Ramos (cell line): Measurements from ENCODE around the gene SLC4A1.

Source experiments
- in situ Hi-C: fragments of 300-500 bp; cut with MboI; formaldehyde crosslinking; loops from one replicate; pipeline ENCODE4 v1.14.3; 2022; ENCODE audit warnings: low sequenced_read_pairs; ENCODE audit not compliant: unreplicated experiment

Gene SLC4A1

DNA sequence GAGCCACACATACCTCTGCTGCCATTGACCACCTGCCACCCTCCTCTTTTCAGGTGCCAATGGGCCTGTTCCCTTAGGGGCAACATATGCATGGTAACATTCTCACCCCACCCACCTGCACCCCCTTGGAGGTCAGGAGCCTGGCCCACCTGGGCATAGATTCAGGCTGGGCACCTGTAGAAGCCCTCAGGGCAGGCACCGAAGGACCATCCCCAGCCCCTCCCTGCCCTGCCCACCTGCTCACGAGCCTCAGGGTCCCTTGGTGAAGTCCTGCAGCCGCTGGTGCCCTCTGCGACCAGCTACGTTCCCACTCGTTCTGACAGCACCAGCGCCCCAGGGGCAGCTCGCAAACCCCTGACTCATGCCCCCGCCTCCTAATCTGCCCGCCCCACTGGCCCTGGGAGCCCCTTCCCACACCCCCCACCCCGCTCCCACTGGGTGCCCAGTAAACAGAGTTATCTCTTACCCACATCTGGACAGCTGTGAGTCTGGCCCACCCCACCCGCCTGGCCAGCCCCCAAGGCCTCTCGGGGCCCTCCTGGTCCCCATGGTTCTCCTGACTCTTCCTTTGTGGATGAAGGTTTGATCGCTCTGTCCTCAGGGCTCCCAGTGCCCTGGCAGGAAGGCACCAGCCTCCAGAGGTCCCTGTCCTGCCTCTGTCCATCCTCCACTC, at the start of gene SLC4A1:
Gene SLC4A1 (minus strand): TSS at position 318 of the 673 bp plus-strand sequence. CDS start 5,269 bp downstream, outside the sequence.
- in situ Hi-C loops = no loop called here

DNA sequence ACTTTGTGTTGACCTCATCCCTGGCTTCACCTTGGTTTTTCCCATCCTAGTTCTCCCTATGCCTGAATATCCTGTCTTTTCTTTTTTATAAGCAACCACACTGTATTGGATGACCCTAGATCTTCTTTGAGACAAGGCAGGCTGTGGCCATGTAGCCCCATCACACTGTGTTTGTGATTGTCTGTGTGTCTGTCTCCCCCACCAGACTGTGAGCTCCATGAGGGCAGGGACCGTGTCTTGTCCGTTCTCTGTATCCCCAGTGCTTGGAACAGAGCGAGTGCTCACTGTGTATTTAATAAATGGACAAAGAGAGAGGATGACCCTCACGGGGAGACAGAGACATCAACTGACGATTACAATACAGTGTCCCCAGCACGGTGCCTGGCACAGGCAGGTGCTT, 49.6 kb upstream of the SLC4A1 start:
- in situ Hi-C loops = no loop called here

DNA sequence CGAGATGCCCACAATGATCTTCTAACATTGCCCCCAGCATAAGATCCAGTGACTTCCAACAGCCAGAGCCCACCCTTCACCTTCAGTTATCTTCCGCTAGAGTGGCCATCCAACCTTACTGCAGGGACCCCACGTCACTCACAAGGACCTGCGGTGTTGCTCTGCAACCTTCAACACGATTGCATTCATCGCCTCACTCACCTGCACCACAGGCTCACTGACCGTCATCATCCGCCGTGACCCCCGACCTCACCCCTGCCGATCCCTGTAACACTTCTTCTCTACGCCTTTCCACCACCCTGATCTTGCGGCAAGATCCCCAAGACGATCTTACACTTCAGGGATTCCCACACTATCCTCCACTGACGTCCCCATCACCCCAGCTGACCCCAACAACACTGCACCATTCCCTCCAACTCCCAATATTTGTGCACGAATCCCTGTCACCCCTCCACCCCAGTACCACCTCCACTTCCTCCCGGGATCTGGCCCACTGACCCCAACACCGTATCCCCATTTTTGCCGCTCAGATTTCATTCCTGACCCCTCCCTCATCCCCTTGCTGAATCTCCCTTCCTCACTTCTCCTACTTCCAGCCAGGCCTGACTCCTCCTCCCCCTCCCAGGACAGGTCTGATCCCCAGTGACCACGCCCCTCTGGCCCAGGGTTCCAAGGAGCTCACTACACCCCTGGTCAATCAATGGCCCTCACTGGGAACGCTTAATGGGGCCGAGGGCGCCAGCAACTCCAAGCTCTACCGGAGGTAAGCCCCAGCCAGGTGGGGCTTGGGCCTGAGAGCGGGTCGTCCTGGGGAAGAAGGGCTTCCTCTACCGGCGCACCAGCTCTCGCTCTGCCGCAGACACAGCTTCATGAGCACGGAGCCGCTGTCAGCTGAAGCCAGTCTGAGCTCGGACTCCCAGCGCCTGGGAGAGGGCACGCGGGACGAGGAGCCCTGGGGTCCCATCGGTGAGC, 48.1 kb upstream of the SLC4A1 start:
- in situ Hi-C loops = no loop called here

DNA sequence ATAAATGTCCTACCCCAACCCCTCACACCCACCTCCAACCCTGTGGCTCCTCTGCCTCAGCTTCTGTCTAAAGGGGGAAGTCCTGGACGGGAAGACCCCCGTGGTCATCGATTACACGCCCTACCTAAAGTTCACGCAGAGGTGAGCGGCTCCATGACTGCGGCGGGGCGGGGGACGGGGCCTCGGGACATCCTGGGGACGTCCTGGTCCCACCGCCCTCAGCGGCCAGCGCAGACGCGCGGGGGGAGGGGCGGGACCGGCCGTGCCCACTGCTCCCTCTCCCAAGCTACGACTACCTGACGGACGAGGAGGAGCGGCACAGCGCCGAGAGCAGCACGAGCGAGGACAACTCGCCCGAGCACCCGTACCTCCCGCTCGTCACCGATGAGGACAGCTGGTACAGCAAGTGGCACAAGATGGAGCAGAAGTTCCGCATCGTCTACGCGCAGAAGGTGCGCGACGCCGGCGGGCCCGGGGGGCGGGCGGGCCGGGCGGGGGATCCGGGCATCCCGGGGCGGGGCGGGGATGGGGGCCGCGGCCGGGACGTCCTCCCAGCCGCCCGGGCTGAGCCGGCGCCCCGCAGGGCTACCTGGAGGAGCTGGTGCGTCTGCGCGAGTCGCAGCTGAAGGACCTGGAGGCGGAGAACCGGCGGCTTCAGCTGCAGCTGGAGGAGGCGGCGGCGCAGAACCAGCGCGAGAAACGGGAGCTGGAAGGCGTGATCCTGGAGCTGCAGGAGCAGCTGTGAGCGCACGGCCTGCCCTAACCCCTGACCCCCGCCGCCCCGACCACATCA, 47.1 kb upstream of the SLC4A1 start:
- in situ Hi-C loops = no loop called here

DNA sequence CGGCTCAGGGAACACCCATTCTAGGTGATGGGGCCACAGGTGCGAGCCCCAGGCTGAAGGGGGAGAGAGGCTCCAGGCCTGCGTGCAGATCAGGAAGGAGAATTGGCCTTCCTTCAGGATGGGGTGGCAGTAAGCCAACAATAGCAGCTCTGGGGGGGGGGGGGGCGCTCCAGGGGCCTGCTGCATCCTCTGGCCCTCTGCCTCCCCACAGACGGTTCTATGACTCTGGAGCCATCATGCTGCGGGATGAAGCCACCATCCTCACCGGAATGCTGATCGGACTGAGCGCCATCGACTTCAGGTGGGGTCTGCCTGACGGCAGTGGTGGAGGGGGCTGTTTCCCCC, 46.6 kb upstream of the SLC4A1 start:
- in situ Hi-C loops = no loop called here

DNA sequence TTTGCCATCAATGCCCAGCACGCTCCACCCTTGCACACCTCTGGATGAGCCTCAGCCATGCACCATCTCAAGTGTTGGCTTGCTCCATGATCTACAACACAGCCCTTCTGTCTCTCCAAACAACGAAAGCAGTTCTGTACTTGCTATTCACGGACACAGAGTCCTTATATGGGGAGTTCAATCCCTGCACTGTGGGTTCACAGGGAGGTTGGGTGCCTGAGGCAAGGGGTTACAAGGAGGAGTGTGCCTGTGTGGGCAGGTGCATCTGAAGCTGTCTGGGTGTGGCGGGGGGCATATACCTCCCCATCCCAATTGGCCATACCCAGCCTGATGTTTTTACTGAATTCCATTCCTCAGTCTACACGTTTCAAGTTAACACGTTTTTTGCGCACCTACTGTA, 46.1 kb upstream of the SLC4A1 start:
- in situ Hi-C loops = no loop called here

DNA sequence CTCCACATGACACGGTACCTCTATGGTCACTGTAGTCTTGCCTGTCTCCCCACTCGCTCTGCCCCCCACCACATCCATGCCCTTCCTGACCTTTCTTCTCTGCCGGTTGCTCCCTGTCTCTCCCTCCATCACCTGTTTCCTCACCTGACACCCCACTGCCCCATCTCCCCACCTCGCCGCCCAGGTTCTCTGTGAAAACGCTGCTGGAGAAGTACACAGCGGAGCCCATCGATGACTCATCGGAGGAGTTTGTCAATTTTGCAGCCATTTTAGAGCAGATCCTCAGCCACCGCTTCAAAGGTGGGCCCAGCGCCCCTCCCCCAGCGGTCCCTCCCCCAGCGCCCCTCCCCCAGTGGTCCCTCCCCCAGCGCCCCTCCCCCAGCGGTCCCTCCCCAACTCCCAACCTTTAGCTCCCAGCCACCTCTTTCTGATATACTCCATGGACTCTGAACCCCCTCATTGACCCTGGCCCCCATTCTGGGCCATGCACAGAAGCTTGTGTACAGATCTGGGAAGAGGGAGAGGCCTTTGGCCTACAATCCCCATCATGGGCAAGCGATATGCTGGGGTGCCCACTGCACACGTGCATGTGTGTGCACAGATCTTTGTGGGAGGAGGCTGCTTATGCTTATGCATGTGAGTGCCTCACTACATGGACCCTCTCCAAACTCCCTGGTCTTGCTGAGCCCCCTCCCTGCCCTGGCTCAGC, 44.6 kb upstream of the SLC4A1 start:
- in situ Hi-C loops = no loop called here

DNA sequence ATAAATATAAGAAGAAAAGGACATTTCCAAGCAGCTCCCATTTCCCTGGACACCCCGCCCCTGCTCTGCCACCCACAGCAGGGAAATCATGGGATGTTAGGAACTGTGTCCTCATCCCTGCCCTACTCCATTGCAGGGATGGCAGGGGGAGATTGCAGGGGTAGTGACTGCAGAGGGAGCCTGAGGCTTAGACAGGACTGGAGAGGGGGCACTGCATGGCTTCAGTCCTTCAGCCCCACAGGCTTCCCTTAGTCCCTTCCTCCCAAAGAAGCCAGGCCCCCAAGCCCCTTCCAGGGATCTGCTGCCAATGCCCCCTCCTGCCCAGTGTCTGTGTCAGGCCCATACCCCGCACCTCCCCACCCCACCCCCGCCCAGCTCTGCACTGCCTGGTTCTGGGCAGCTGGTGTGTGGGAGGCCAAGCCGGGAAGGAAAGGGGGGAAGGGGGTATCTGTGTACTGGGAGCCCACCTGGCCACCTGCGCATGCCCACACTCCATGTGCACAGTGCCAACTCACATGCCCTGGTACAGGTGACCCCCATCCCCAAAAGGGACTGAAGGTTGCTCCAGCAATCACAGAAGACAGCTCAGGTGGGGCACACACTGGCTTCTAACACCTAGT, 43.7 kb upstream of the SLC4A1 start:
- in situ Hi-C loops = no loop called here

DNA sequence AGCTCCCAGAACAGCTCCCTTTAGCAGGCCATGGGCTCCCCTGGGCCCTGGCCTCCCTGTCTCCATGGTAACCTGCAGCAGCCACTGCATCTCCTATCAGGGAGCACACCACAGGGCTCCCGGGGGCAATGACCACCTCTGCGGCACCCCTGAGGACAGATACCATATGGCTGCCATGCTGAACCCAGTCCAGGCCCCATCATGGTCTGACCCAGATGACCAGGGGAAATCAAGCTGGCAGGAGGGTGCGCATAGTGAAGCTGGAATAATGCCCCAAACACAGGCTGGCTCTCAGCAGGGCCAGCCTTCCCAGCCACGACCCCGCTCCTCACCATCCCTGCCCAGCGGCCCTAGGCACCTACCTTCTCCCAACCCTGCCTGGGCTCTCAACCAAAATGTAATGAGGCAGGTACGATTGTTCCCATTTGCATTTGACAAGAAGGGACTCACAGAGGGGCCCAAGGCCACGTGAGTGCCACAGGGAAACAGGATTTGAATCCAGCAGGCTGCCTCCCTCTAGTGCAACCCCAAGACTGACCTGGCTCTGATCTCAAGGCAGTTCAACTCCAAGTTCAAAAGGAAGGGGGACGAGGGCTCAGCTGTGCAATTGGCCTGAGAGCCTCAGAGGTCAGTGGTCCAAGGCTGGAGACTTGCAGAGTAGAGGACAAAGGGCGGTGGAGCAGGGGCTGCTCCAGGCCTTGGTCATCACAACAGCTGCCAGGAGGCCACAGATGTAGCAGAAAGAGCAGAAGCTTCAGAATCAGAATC, 42.9 kb upstream of the SLC4A1 start:
- in situ Hi-C loops = no loop called here

DNA sequence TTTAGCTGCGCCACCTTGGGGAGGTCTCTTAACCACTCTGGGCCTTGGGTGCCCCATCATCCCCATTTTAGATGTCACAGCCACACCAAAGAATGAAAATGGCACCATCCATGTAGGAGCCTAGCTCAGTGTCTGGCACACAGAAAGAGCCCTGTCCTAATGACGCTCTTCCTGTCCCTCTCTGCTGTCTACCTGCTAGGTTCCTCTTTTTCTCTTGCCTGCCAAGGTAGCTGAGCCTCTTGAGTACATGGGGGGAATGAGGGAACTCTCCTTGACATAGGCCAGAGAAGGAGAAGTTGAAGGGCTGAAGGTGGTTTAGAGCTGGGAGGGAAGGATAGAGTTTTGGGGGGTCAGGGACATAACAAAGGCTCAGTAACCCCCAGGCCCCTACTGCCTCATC, 42.3 kb upstream of the SLC4A1 start:
- in situ Hi-C loops = no loop called here

DNA sequence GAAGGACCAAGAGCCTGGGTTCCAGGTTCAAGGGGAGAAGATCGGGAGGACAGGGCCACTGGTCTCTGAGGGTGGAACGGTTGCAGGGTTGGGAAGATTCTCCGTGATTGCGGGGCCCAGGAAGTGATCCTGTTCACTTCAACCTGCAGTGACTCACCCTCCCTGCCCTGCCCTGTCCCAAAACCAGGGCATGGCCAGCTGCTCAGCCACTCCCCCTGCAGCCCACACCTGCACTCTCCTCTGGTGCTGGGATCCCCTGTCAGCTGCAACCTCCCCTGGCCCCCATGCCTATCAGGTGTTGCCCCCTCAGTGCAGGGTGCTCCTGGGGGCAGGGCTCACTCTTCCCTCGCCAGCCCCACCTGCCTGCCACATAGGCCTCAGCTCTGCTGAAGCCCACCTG, 41.5 kb upstream of the SLC4A1 start:
- in situ Hi-C loops = no loop called here

DNA sequence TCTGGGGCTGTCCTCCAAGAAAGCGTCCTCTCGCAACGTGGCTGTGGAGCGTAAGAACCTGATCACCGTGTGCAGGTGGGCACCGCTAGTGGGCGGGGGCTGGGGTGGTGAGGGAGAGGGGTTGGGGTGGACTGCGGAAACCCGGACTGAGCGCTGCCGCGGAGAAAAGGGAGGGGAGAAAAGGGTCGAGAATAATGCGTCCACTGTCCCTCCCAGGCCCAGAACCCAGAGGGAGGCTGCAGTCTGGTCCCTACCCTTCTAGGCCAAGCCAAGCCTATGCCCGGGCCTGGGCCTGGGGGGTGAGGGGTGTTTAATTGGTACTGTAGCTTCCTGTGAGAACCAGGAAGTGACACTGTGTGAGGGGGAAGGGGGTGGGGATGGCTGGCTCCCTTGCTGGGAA, 40.9 kb upstream of the SLC4A1 start:
- in situ Hi-C loops = no loop called here

DNA sequence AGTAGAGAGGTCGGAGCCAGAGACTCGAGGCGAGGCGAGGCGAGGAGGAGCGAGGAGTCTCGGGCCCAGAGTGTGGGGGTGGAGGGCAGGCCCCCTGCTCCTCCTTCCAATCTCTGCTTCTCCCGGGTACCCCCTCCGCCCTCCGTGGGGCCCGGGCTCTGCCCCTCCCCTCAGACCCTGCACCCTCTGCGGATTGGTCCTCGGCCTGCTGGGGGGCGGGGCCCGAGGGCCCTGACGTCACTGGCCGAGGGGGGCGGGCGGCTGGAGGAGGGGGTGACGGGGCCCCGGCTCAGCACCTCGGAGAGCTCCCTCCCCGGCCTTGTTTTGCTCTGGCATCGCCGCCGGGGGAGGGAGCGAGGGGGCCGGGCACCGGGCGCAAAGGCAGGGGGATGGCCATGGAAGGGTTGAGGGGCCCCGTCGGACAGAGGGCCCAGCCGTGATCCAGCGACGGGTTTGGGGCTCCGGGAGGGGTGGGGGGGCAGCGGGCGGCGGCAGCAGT, 40.4 kb upstream of the SLC4A1 start, which contains the start of gene RUNDC3A:
Gene RUNDC3A (plus strand): TSS at position 282 of the 499 bp plus-strand sequence. CDS start 232 bp downstream, outside the sequence.
- in situ Hi-C loops = no loop called here

DNA sequence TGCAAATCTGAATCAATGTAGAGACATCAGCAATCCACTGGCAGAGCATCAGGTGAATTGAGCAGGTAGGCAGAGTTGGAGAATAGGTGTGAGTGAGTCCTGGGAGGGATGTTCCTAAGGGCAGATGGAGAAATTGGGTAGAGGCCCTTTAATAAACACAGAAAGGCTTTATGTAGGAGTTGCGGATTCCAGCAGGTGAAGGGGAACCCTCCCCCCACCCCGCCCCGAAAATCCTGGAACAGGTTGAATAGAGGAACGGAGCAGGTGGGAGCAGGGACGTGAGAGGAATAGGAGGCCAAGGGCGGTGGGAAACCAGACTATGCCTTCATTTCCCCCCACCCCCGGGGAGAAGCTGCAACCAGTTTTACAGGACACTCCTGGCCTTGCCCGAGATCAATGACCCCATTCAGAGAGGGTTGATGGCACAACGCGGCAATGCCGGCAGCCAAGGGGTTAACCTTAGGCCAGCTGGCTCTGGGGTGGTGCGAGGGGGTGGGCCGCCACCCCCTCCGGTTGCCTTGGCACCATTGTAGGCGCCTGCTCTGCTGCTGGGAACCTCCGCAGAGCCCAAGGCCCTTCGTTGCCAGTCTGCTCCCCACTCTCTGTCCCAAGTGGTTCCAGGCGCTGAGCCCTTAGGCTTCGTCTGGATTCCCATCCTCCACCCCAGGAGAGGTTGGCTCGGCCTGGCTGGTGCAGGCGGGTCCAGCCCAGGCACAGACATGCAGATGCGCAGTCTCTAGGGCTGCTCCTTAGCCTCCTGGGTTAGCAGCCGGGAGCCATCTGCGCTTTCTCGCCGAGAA, 39.7 kb upstream of the SLC4A1 start:
- in situ Hi-C loops = no loop called here

DNA sequence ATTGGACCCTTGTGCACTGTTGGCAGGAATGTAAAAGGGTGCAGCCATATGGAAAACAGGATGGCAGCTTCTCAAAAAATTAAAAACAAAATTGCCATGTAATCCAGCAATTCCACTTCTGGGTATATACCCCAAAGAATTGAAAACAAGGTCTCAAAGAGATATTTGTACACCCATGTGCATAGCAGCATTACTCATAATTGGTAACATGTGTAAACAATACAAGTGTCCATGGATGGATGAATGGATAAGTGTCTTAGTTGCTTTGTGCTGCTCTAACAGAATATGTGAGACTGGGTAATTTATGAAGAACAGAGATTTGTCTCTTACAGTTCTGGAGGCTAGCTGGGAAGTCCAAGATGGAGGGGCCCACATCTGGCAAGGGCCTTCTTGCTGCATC, 36.7 kb upstream of the SLC4A1 start:
- in situ Hi-C loops = no loop called here

DNA sequence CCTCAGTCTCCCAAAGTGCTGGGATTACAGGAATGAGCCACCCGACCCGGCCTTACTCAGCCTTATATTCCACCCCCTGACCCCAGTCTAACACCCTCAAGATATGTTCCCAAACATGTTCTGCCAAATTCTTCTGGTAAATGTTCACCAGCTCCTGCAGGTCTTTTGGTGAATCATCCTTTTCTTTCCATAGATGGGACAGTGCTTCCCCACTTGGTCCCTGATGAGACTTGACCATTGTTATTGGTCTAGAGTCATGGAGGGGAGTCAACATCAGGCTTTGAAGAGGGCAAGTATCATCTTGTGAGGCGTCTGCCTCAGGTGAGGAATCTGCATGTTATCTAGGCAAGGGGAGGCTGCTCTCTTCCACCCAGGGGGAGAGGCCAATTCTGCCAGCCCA, 30.0 kb upstream of the SLC4A1 start:
- in situ Hi-C loops = no loop called here

DNA sequence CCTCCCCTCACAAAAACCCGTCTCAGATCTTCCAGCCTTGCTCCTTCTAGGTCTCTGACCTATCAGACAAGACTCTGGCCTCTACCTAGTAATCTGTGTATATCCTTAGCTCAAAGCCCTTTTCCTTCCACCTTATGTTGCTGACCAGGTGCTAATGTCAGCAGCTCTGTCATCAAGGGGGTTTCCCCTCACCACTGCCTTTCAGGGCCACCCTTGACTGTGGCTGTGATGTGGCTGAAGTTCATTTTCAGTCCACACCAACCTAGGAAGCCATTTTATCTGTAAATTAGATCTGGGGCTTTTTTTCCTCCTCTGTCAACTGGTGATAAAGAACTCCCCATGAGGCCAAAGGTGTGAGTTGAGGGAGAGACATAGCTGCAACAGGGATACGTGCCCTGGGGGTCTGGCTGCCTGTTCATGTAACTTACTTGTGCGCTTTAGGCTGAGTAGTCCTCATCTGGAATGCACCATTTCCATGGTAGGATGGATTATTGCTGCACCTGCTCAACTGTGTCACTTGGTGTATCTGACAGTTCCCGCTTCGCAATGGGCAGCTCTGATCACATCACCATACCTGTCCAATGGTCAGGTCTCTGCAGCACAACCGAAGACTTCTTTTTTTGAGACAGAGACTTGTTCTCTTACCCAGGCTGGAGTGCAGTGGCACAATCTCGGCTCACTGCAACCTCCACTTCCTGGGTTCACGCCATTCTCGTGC, 25.7 kb upstream of the SLC4A1 start:
- in situ Hi-C loops = no loop called here
